ENCODE measurements around the gene SAPCD2. TPM values are rescaled to one million over a fixed set of nuclear protein-coding genes. Genes with fewer than 3 reads are reported as not detected.

Gene SAPCD2
- total RNA-seq, 2 donors from 2014 or later, result 7.2 to 17.2 TPM

DNA sequence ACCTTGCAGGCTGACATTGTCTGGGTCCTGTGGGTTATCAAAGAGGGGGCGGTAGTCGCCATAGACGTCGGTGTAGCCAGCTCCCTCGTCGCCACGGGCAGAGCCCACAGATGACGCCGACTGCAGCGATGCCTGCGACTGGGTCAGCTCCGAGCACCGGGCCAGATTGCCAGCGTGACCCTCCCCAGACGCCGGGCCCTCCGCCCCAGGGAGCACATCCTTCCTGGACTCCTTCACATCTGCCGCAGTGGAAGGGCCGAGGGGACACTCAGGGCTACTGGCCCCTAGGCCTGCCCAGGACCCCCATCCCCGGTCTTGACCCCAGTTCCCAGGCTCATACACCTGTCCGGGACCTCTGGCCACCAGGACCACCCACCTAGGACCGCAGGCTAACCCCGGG is 56.2 kb downstream of the SAPCD2 start:
- Histone ChIP-seq H3K4me3 (no peak overlapping the region), H3K36me3 (no peaks in the 10 kb centered on the region), H3K9me3 (no peaks in the 10 kb centered on the region), H3K4me1 (replicated peaks) (no peaks in the 10 kb centered on the region), H3K27me3 (replicated peaks; ENCODE audit: insufficient read depth) (no peaks in the 10 kb centered on the region), H3K27ac (no peak overlapping the region)
- TF ChIP-seq, protein P1, sequence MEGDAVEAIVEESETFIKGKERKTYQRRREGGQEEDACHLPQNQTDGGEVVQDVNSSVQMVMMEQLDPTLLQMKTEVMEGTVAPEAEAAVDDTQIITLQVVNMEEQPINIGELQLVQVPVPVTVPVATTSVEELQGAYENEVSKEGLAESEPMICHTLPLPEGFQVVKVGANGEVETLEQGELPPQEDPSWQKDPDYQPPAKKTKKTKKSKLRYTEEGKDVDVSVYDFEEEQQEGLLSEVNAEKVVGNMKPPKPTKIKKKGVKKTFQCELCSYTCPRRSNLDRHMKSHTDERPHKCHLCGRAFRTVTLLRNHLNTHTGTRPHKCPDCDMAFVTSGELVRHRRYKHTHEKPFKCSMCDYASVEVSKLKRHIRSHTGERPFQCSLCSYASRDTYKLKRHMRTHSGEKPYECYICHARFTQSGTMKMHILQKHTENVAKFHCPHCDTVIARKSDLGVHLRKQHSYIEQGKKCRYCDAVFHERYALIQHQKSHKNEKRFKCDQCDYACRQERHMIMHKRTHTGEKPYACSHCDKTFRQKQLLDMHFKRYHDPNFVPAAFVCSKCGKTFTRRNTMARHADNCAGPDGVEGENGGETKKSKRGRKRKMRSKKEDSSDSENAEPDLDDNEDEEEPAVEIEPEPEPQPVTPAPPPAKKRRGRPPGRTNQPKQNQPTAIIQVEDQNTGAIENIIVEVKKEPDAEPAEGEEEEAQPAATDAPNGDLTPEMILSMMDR (IDR thresholded peaks at IDR 0.05), result no peak
- TF ChIP-seq POLR2AphosphoS5 (IDR thresholded peaks at IDR 0.05) (no peak), POLR2A (IDR thresholded peaks at IDR 0.05) (no peak)
- WGBS, result 93% methylated on average over 23 of the region's 23 CpGs
- DNase-seq (ENCODE audit: low spot score), result no peak
- intact Hi-C loops (cut with DNase I), result no loop called here

DNA sequence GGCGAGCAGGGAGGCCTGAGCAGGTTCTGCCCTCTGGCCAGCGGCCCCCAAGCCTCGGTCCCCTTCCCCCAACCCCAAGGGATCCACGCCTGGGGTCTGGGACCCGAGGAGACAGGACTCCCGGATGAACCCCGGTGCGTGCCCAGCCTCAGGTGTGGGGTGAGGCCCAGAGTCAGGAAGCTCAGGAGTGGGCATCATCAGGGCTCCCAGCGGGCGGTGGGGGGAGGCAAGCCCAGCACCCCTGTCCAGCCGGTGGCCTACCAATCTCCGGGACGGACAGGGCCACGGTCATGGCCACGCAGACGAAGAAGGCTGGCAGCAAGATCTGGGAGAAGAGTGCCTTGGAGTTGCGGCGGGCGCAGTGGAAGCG is 56.8 kb downstream of the SAPCD2 start:
- no peaks in the 10 kb centered on the region for H3K27me3 ChIP-seq (replicated peaks; ENCODE audit: insufficient read depth)
- TF ChIP-seq, protein P1 (IDR thresholded peaks at IDR 0.05), result no peak
- TF ChIP-seq POLR2A (IDR thresholded peaks at IDR 0.05), result no peak
- TF ChIP-seq POLR2AphosphoS5 (IDR thresholded peaks at IDR 0.05), result no peak
- intact Hi-C loops (cut with DNase I), result no loop called here
- H3K4me3 ChIP-seq, result no peak overlapping the region
- H3K36me3 ChIP-seq, result no peaks in the 10 kb centered on the region
- WGBS, result 98% methylated on average over 18 of the region's 20 CpGs
- no peaks in the 10 kb centered on the region for H3K4me1 ChIP-seq (replicated peaks)
- no peaks in the 10 kb centered on the region for H3K9me3 ChIP-seq
- no peak for DNase-seq (ENCODE audit: low spot score)
- H3K27ac ChIP-seq, result no peak overlapping the region

DNA sequence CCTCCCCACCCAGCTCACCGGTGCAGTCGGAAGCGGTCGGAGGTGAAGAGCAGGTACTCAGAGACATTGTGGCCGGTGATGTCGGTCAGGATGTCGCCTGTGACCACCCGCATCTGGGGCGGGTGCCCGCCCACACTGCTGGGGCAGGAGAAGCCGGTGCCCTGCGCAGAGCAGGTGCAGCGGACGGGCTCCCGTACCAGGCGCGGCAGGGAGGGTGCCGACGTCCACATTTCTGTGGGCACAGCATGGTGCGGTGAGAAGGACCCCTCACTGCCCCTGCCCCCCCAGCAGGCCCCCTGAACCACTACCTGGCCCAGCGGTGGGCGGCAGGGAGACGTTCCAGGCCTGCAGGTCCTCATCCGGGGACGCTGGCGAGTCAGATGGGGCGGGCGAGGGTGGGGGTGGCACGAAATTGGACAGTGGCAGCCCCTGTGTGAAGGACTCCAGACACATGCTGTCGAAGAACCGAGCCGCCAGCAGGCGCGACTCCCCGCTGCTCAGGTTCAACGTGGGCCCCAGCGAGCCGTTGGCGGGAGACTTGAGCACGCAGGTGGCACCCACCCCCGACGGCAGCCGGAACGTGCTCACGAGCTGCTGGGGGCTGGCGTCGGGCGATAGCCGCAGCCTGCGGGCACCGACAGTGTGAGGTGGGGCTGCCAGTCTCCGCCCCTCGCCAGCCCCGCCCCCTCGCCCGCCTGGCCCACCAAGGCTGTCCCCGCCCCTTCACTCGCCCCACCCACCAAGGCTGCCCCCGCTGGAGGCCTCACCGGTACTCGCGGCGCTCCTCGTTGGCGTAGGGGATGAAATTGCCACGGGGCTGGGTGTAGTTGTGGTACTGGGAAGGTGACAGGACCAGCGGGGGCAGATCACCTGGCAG is 57.4 kb downstream of the SAPCD2 start:
- no peaks in the 10 kb centered on the region for H3K4me1 ChIP-seq (replicated peaks)
- TF ChIP-seq, protein P1 (IDR thresholded peaks at IDR 0.05), result no peak
- TF ChIP-seq POLR2A (IDR thresholded peaks at IDR 0.05) (no peak), POLR2AphosphoS5 (IDR thresholded peaks at IDR 0.05) (no peak)
- DNase-seq (ENCODE audit: low spot score), result no peak
- H3K36me3 ChIP-seq, result no peaks in the 10 kb centered on the region
- intact Hi-C loops (cut with DNase I), result no loop called here
- 87% methylated on average over 63 of the region's 67 CpGs for WGBS
- H3K9me3 ChIP-seq, result no peaks in the 10 kb centered on the region
- no peak overlapping the region for H3K27ac ChIP-seq
- H3K27me3 ChIP-seq (replicated peaks; ENCODE audit: insufficient read depth), result no peaks in the 10 kb centered on the region
- H3K4me3 ChIP-seq, result no peak overlapping the region

Small RNAs within 50 kb of the gene (small RNA-seq; reads per million reads assigned to genes)
- 0 reads per million in 2 donors for gene RF00153

Other genes with a start within 250 kb of the SAPCD2 start
- gene AJM1, start 228.1 kb downstream of the SAPCD2 start, total RNA-seq, result 10 to 100 TPM in 1 of 2 donors, 1 to 10 TPM in 1; 3.6 to 10.1 TPM
- 100 to 1,000 TPM; 139 to 212 TPM for gene PHPT1, start 221.1 kb downstream of the SAPCD2 start, total RNA-seq
- 10 to 100 TPM in 1 of 2 donors, 1 to 10 TPM in 1; 5.2 to 17.7 TPM for gene MAMDC4, start 218.2 kb downstream of the SAPCD2 start, total RNA-seq
- gene EDF1, start 204.2 kb downstream of the SAPCD2 start, total RNA-seq, result 100 to 1,000 TPM; 399 to 528 TPM
- 10 to 100 TPM; 23.6 to 24.2 TPM for gene TRAF2, start 184.0 kb downstream of the SAPCD2 start, total RNA-seq
- gene FBXW5, start 125.8 kb downstream of the SAPCD2 start, total RNA-seq, result 100 to 1,000 TPM; 199 to 304 TPM
- gene C8G, start 125.3 kb downstream of the SAPCD2 start, total RNA-seq, result not detected
- gene LCN12, start 118.3 kb downstream of the SAPCD2 start, total RNA-seq, result 10 to 100 TPM in 1 of 2 donors, 1 to 10 TPM in 1; 4.1 to 13.7 TPM
- gene PTGDS, start 93.1 kb downstream of the SAPCD2 start, total RNA-seq, result 1,000 to 10,000 TPM in 1 of 2 donors, 10 to 100 TPM in 1; 59.4 to 5,242 TPM
- gene LCNL1, start 87.6 kb downstream of the SAPCD2 start, total RNA-seq, result 10 to 100 TPM in 1 of 2 donors, under 1 TPM in 1; 0.41 to 22.5 TPM
- gene PAXX, start 78.1 kb downstream of the SAPCD2 start, total RNA-seq, result 10 to 100 TPM; 61.6 to 71.8 TPM
- gene CLIC3, start 74.0 kb downstream of the SAPCD2 start, total RNA-seq, result 1 to 10 TPM; 4.2 to 6.7 TPM
- gene ABCA2, start 42.3 kb downstream of the SAPCD2 start, total RNA-seq, result 10 to 100 TPM; 27.4 to 79.1 TPM
- gene FUT7, start 38.5 kb downstream of the SAPCD2 start, total RNA-seq, result under 1 TPM in 1 of 2 donors, not detected in 1; 0.57 TPM
- 100 to 1,000 TPM; 384 to 427 TPM for gene NPDC1, start 24.4 kb downstream of the SAPCD2 start, total RNA-seq
- 10 to 100 TPM in 1 of 2 donors, 1 to 10 TPM in 1; 9.8 to 10.9 TPM for gene ENTPD2, start 16.5 kb downstream of the SAPCD2 start, total RNA-seq
- gene UAP1L1, start 7.0 kb upstream of the SAPCD2 start, total RNA-seq, result 10 to 100 TPM in 1 of 2 donors, 1 to 10 TPM in 1; 8.2 to 19.9 TPM
- 100 to 1,000 TPM in 1 of 2 donors, 10 to 100 TPM in 1; 67.4 to 107 TPM for gene MAN1B1, start 16.4 kb upstream of the SAPCD2 start, total RNA-seq
- gene DPP7, start 44.2 kb upstream of the SAPCD2 start, total RNA-seq, result 100 to 1,000 TPM; 147 to 235 TPM
- gene GRIN1, start 68.6 kb upstream of the SAPCD2 start, total RNA-seq, result 1 to 10 TPM in 1 of 2 donors, under 1 TPM in 1; 0.59 to 1.8 TPM
- 100 to 1,000 TPM; 183 to 582 TPM for gene LRRC26, start 99.5 kb upstream of the SAPCD2 start, total RNA-seq
- gene TMEM210, start 101.5 kb upstream of the SAPCD2 start, total RNA-seq, result 1 to 10 TPM in 1 of 2 donors, not detected in 1; 3.1 TPM
- 10 to 100 TPM; 32.5 to 64.5 TPM for gene ANAPC2, start 118.0 kb upstream of the SAPCD2 start, total RNA-seq
- 100 to 1,000 TPM; 114 to 124 TPM for gene SSNA1, start 118.1 kb upstream of the SAPCD2 start, total RNA-seq
- gene TPRN, start 130.2 kb upstream of the SAPCD2 start, total RNA-seq, result 10 to 100 TPM; 26.1 to 30.4 TPM
- 10 to 100 TPM; 35.3 to 47.8 TPM for gene TMEM203, start 135.1 kb upstream of the SAPCD2 start, total RNA-seq
- gene NDOR1, start 135.1 kb upstream of the SAPCD2 start, total RNA-seq, result 10 to 100 TPM; 18.5 to 31.9 TPM
- gene RNF208, start 151.7 kb upstream of the SAPCD2 start, total RNA-seq, result 1 to 10 TPM; 3.8 to 6.2 TPM
- gene CYSRT1, start 154.6 kb upstream of the SAPCD2 start, total RNA-seq, result 1 to 10 TPM; 2.7 to 4.9 TPM
- gene RNF224, start 156.9 kb upstream of the SAPCD2 start, total RNA-seq, result not detected
- under 1 TPM in 1 of 2 donors, not detected in 1; 0.57 TPM for gene SLC34A3, start 160.3 kb upstream of the SAPCD2 start, total RNA-seq
- gene TUBB4B, start 170.7 kb upstream of the SAPCD2 start, total RNA-seq, result 100 to 1,000 TPM; 279 to 484 TPM
- gene STPG3, start 180.7 kb upstream of the SAPCD2 start, total RNA-seq, result 1 to 10 TPM in 1 of 2 donors, not detected in 1; 4.2 TPM
- 10 to 100 TPM; 44.9 to 82.1 TPM for gene NELFB, start 184.8 kb upstream of the SAPCD2 start, total RNA-seq
- 1 to 10 TPM; 1.6 to 7.3 TPM for gene TOR4A, start 207.2 kb upstream of the SAPCD2 start, total RNA-seq
- gene NRARP, start 231.7 kb upstream of the SAPCD2 start, total RNA-seq, result 10 to 100 TPM; 22.4 to 24.3 TPM

Measured in prostate gland (tissue), 2 donors.